HG02763 (cell line): Measurements from ENCODE around the gene COL5A1.

Experiments used
- ATAC-seq: cut with Tn5 transposase; IDR thresholded peaks from one replicate; pipeline ENCODE4 v1.9.1; 2021; ENCODE audit warnings: mild to moderate bottlenecking, moderate library complexity; ENCODE audit not compliant: unreplicated experiment

Gene COL5A1

DNA sequence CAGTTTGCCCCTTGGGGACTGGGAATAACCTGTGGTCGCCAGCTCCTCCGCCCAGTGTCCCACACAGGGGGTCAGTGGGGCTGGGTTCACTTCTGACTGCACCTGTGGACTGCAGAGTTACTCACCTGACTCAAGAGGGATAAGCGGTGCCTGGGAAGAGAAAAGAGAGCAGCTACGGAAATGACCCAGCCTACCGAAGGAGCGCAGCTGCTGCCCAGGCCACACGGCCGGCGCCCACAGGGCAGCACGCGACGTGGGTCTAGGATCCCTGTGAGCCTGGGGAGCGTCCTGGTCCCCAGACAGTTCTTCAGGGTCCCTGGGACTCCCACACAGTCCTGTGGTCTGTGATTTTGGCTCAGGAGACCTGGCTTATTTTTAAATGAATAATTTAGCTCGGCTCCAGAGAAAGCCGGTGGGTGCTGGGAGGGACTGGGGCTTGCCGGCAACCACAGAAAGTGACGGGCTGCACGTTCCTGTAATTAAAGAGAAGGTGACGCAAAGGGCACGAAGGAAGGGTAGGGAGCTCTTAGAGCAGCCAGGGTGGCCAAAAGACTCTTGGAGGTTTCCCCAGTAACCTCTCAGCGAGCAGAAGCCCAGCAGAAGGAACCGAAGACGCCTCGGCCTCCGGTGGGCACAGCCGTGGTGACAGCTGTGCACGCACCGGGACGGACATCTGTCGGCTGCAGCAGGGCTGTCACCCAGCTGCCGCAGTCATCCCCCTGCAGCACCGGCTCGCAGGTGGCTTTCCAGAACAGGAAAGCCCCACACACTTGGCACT, 141.5 kb downstream of the COL5A1 start:
- ATAC-seq, result no peak

DNA sequence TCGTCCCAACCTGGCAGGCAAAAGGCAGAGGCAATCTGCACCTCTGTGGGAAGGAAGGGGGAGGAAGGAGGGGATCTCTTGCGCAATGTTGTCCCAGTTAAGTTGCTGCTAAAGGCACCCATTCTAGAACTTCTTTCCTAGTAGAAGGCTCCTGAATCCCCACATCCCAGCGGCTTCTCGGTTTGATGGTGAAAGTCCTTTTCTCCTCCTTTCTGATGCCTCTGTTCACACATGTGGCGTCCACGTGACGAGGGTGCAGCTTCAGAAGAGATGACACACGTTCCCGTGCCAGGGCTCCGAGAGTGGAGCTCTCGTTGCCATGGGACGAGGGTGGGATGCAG, 142.1 kb downstream of the COL5A1 start:
- ATAC-seq, result no peak

DNA sequence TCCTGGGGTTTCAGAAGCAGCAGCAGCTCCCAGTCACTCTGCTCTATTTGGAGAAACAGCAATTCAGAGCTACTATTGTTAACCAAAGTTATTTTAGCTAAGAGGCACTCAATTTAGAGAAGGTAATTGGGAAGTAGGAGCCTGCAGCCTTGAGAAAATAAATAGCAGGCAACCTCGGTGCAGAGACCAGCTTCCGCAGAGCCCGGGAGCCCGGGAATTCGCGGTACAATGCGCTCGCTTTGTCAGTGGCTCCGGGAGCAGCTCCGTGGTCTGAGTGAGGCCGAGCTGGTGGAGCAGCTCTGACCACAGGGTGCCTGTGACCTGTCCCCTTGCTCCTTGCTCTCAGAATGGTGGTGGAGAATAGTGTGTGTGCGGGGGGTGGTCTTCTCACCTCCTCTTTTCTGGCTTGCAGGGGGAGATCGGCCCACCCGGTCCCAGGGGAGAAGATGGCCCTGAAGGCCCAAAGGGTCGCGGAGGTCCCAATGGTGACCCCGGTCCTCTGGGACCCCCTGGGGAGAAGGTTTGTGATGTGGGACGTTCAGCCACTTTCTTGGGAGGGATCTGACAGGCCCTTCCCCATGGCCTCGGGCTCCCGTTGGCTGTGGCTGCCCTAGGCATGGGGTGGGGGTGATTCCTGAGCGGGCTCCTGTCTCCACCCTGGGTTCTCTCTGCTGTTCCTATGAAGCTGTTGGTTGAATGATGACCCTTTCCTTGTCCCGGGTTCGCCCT, 143.1 kb downstream of the COL5A1 start:
- no peak for ATAC-seq

DNA sequence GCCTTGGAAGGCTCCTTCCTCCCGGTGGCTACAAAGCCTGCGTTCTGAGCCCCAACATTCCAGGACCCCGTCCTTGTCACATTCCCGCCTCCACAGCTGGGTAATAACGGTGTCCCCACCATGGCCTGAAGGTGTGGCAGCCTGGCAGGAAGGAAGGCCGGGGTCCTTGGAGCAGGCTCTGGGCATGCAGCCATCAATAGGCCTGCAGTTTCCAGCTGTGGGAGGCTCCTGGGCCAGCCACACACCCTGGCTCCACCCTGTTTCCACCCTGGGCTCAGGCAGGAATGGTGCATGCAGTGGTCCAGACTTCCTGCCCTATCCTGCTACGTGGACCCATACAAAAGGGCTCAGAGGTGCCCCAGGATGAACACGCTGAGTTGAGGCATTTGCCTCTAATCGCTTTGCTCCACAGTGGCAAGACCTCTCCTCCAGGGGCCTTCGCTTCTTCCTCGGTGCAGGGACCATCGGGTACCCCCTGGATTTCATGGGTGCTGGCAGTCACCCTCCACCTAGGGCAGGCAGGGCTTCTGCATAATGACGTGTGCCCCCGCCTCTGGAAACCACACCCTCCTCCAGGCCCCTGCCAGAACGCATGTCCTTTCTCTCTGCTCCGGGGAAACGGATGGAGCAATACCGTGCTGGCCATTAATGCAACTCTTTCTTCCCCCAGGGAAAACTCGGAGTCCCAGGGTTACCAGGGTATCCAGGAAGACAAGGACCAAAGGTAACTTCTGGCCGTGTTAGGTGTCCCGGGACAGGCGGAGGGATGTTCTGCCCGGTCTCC, 143.9 kb downstream of the COL5A1 start:
- no peak for ATAC-seq

DNA sequence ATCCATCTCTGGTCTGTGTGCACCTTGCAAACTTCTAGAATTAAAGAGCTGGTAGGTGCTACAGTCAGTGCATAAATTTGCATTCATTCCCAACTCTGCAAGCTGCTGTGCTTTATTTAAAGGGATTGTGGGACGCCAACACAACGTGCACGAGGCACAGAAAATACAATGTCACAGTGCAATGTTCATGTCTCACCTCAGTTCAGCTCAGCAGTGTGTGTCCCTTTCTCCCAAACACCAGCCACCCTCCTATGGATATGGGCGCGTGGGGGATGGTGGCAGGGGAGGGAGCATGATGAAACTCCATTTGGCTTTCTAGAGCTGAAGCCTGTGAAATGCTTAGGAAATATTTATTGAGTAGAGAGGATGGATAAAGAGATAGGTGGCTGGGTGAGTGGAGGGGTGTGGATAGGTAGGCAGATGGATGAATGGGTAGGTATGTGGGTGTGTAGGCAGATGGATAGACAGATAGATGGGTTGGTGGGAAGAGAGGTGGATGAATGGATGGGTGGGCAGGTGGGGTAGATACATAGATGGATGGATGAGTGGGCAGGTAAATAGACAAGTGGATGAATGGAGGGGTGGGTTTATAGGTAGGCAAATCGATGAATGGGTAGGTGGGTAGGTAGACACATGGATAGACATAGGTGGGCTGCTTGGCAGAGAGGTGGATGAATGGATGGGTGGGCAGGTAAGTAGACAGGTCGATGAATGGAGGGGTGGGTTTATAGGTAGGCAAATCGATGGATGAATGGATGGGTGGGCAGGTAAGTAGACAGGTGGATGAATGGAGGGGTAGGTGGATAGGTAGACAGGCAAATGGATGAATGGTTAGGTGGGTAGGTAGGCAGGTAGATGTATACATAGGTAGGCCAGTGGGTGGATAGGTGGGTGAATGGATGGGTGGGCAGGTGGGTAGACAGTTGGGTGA, 146.3 kb downstream of the COL5A1 start:
- ATAC-seq, result no peak

DNA sequence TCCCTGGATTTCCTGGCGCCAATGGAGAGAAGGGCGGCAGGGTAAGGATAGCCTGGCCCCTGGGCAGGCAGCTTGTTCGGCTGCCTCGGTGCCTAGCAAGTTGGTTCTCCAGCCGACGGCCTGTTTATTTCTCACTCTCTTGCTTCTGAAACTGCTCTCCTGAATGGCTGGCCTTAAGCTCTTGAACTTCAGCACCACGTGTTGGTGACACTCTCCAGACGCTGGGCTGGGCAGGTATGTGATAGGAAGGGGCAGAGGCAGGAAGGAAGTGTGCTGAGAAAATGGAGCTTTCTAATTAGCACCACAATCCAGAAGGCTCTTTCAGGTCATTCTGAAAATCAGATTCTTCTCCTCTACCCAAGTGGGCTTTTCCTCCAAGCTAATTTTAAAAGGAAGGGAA, 147.6 kb downstream of the COL5A1 start:
- no peak for ATAC-seq

DNA sequence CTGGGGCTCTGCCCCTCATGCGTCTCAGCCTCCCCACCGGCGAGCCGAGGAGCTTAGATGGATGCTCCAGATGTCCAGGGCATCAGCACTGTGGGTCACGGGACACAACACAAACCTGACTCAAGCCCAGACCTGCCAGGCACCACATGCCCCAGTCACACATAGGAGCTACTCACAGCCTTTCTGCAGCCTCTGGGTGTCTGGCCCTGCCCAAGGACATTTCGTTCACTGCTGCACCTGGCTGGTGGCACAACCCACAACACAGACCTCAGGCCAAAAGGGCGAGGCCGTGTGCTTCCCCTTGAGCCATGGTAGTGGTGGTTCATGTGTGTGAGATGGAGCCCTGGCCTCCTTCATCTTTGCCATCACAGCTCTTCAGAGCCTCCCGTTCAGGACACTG, 149.4 kb downstream of the COL5A1 start:
- ATAC-seq, result no peak

DNA sequence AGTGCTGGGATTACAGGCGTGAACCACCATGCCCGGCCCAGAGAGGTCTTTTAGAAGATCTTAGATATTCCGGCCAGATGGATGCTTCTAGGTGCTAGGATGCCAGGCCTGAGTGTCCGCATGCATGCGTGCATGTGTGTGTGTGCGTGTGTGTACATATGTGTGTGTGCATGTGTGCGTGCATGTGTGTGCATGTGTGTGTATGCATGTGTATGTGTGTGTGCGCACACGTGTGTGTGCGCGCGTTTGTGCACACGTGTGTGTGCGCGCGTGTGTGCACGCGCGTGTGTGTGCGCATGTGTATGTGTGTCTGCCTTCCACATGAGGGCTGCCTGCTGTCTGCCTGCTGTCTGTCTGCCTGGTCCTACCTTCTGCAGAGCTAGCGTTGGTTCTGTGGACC, 151.0 kb downstream of the COL5A1 start:
- ATAC-seq, result no peak

DNA sequence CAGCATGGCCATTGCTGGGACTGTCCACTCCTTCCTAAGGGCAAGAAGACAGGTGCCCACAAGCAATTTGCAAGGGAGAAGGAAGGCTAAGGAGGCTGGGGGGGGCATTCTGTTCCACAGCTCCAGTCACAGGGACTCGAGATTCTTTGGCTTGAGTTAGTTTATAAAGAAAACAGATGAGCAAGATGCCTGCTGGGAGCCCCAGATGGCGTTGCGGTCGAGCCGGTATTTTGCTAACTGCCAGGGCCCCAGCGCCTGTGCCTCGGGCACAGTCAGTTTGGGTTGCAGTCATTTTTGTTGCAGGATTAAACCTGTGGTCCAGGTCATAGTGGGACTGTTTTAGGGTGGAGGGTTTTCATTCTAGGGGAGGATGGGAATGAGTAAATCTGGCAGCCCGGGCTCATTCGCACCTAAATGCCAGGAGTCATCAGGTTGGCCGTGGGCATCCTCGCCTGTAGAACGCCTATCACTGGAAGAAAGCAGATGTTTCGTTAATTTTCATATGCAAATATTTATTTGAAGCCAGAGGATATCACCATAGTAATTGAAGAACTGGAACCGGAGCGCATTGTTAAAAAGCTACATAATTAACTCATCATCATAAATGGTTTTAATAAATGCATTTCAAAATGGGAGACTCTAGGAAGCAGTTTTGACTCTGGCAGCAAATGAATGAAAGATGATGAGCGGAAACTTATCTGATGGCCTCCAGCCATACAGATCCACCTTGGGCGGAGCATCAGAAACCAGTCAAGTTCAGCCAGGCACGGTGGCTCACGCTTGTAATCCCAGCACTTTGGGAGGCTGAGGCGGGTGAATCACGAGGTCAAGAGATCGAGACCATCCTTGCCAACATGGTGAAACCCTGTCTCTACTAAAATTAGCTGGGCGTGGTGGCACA, 151.9 kb downstream of the COL5A1 start:
- ATAC-seq, result no peak

DNA sequence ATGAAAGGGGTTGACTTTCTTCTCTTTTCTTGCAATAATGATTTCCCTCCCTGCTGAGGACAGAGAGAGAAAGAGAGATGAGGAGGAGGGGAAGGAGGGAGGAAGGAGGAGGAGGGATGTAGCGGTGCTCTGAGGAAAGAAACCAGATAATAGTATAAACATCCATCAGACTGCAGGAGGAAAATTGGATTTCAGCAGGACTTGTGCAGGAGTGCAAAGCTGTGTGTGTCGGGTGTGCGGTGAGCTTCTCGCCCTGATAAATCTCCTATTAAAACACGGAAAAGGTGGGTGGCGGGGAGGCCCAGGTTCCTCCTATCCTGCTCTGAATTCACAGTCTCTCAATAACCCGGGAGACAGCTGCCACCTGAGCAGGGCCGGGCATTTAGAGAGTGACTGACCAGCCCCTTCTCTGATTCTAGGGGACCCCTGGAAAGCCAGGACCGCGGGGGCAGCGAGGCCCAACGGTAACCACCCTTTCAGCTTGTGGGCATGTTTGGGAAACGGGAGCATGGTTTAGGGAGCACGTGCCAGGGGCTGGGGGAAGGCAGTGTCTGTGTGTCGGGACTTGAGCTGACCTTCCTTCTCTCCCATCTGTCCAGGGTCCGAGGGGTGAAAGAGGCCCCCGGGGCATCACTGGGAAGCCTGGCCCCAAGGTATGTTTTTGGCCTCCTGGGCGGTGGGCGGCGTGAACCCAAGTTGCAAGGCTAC, 153.2 kb downstream of the COL5A1 start:
- no peak for ATAC-seq

DNA sequence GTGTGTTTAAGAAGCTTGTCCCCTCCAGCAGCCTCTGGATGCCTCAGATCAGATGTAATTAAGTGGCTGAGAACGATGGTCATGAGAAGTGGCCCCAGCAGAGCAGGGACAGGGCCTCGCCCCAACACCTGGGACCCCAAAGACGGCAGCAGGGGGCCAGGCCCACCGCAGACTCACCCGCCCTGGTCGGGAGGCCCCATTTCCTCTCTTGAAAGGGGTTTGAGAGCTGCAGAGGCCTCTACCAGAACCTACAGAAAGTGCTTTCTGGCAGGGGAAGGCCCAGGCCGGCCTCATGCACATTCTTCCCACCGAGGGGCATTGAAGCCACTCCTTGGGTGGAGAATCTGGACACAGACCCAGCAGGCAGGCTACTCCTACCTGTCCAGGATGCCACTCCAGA, 153.8 kb downstream of the COL5A1 start:
- no peak for ATAC-seq

DNA sequence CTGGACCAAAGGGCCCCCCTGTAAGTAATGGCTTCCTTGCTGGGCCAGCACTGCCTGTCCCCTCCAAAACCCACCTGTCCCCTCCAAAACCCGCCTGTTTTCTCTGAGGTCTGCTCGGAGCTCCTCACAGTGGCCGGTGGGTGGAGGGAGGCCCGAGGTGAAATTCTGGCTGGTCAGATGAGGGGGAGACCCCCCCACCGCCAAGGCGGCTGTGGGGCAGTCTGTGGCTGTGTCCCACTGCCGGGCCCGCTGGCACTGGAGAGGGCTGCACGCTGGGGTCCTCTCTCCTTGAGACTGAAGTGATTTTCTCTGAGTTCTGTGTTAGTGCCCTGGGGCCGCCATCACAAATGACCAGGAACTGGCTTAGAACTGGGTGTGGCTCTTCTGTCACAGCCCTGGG, 155.3 kb downstream of the COL5A1 start:
- no peak for ATAC-seq

DNA sequence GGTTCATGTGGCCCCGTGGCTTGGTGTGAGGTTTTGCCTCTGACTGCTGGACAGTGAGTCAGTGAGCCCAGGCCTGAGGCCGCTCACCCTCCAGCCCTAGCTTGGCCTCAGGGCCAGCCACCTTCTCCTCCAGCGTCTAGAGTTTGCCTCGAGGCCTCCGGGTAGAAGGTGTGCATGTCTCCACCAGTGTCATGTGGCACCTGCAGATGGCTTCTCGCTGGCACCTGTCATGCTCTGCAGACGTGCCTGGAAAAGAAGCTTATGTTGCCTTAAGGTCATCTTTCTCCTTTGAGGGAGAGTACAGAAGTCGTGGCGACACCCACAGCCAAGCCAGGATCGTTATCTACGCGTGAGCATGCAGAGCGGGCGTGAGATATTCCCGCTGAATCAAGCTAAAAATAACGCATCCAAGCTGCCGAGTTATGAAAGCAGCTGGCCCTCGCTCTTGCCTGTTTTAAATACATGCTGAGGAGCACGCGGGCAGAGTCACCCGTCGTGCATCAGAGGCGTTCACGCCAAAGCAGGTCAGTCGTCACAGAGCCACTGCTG, 159.3 kb downstream of the COL5A1 start:
- ATAC-seq, result no peak

DNA sequence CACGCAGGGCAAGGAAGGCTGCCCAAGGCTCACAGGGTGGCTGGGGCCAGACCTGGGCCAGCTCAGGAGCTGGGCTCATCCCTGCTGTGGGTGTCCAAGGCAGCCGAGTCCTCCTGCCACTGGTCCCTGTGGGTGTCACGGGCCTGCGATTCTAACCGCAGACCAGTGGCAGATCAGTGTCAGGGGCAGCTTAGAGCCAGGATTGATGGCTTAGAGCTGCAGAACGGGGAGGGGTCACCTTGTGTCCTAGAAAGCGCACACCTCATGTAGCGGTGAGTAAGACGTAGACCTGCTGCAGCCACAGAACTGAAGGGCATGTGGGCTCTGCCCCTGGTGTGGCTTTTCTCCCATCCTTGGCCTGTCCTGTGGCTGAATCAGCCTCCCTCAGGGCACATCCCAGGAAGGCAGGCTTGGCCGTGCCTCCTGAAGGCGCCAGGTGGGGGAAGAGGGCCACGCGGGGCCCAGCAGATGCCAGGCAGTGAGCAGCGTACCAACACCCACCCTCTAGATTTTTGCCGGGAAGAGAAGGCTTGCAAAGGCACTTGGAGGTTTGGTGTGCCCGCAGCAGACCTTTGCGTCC, 160.7 kb downstream of the COL5A1 start:
- no peak for ATAC-seq

DNA sequence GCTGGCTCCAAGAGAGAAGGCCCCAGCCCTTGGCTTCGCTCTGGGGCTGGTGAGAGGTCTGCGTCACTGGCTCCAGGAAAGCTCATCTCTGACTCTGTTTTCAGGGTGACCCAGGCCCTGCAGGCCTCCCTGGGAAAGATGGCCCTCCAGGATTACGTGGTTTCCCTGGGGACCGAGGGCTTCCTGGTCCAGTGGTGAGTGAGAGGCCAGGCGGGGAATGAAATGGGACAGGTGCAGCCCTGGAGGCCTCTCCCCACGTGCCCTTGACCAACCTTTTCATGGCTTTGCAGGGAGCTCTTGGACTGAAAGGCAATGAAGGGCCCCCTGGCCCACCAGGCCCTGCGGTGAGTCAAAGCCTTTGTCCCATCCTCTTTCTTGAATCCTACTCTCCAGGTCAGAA, 163.3 kb downstream of the COL5A1 start:
- ATAC-seq, result no peak

DNA sequence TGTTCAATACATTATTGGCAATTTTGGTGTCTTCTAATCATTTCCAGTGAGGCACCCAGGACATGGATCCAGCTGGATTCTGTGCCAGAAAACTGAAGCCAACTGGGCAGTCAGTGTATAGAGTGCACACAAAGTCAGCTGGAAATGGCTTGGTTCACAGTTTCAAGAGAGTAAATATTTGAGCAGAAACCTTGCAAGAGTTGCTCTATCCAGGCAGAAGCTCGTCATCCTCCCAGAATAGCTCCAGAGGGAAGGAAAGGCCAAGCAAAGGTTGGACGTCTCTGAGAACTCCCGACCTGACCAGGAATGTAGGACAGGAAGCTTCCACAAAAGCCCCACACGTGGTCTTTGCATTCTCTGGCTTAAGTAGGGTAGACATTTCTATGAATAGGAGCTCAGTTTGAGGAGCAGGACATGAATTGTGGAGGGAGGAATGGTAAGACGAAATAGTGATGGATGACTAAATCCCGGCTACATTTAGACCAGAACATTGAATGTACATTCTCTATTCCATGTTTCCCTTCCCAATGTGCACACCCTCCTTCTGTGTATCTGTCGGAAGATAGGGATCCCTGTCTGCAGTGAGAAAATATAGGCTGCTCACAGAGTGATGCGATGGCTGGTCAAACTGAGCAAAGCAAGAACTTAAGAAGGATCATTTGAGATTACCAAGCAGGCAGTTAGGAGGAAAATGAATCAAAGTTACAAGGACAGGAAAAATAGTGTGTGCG, 166.3 kb downstream of the COL5A1 start:
- no peak for ATAC-seq

DNA sequence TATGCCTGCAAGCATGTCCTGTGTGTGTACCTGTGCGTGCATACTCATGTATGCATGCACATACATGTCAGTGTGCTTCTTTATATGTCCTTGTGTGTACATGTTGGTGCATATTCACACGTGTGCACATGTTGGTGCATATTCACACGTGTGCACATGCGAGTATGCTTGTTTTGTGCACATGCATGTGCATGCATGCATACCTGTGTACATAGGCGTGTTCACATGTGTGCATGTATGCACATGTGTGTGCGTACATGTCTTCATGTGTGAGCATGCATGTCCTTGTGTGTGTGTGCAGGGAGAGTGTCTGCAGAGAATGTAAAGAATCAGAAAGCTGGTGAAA, 166.8 kb downstream of the COL5A1 start:
- ATAC-seq, result no peak

DNA sequence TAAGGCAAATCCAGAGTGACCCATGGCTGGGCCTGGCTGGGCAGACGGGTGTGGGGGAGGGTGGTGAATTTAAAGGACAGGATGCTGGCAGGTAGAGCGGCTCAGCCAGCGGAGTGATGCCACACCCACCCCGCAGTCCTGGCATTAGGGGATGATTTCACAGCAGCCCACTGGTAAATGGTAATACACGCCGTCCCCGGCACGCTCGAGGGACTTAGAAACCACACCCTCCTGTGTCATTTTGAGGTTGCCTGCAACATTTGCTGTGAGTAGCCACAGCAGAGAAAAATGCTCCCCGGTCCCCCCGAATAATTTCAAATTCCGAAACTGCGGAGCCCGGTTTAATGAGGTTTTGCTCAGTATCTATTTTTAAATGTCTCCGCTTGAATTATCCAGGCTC, 167.7 kb downstream of the COL5A1 start:
- ATAC-seq, result no peak
